Keratinocyte (primary cell): ENCODE measurements around the gene MYO9A. TPM values are rescaled to one million over a fixed set of nuclear protein-coding genes. Genes with fewer than 3 reads are reported as not detected.
"Not testable (repeated sequence)": the region's sequence is repeated elsewhere in the genome, so short reads cannot be mapped to it uniquely, and the experiment has no call there.

Experiments used
- DNase-seq: peaks from one replicate; pipeline ENCODE4 v3.0.0-alpha.2; 2011; ENCODE audit warnings: low read depth, missing footprints, low spot score
- FAIRE-seq: peaks from 2 replicates; lab custom pipeline; 2011; peaks lifted over from hg19 to GRCh38; lab: Jason Lieb, UNC
- H2AFZ ChIP-seq: 2 replicates; pipeline ENCODE4 v1.6.0; 2012; ENCODE audit warnings: low read length, control low read depth, inconsistent platforms; ENCODE audit not compliant: control insufficient read depth
- H3K27ac ChIP-seq: 2 replicates; pipeline ENCODE4 v1.5.1; 2011; ENCODE audit warnings: low read length; ENCODE audit not compliant: control insufficient read depth, insufficient read depth
- H3K27me3 ChIP-seq: 3 replicates; pipeline ENCODE4 v1.6.0; 2011; ENCODE audit warnings: low read length; ENCODE audit not compliant: control insufficient read depth, insufficient read depth; ENCODE audit errors: extremely low read depth
- H3K36me3 ChIP-seq, 2 experiments: 2 replicates in 1 of 2; 3 replicates in 1 of 2; pipeline ENCODE4 v1.5.1; 2011; ENCODE audit warnings: low read length in 2 of 2, mild to moderate bottlenecking in 1 of 2; ENCODE audit not compliant: control insufficient read depth in 2 of 2, insufficient read depth in 2 of 2; ENCODE audit errors: extremely low read depth in 1 of 2
- H3K4me1 ChIP-seq: 3 replicates; pipeline ENCODE4 v1.5.1; 2011; ENCODE audit warnings: low read length; ENCODE audit not compliant: control insufficient read depth, insufficient read depth; ENCODE audit errors: extremely low read depth
- H3K4me2 ChIP-seq: 3 replicates; pipeline ENCODE4 v1.6.0; 2011; ENCODE audit warnings: low read depth, low read length; ENCODE audit not compliant: control insufficient read depth, insufficient read depth; ENCODE audit errors: extremely low read depth
- H3K4me3 ChIP-seq, 3 experiments: fragments of 200-600 bp in 1 of 3; sonication (generic) in 1 of 3; 2 replicates in 2 of 3; 3 replicates in 1 of 3; pipeline ENCODE4 v1.5.1; 2011 to 2016; ENCODE audit warnings: low read length in 3 of 3, mild to moderate bottlenecking in 3 of 3, control low read depth in 2 of 3, inconsistent platforms in 1 of 3, low read depth in 1 of 3, mixed read lengths in 1 of 3, mixed run types in 1 of 3, moderate library complexity in 1 of 3; ENCODE audit not compliant: control insufficient read depth in 2 of 3, insufficient read depth in 2 of 3; ENCODE audit errors: extremely low read depth in 1 of 3
- H3K79me2 ChIP-seq: 2 replicates; pipeline ENCODE4 v1.6.0; 2012; ENCODE audit warnings: low read length; ENCODE audit not compliant: control insufficient read depth, insufficient read depth
- H3K9ac ChIP-seq: 3 replicates; pipeline ENCODE4 v1.6.0; 2011; ENCODE audit warnings: low read length; ENCODE audit not compliant: control insufficient read depth, insufficient read depth; ENCODE audit errors: extremely low read depth
- H3K9me1 ChIP-seq: 3 replicates; pipeline ENCODE4 v1.6.0; 2011; ENCODE audit warnings: low read length; ENCODE audit not compliant: control insufficient read depth, insufficient read depth; ENCODE audit errors: extremely low read depth
- H3K9me3 ChIP-seq: 2 replicates; pipeline ENCODE4 v1.5.1; 2012; ENCODE audit warnings: low read depth, low read length; ENCODE audit not compliant: control insufficient read depth
- H4K20me1 ChIP-seq: 3 replicates; pipeline ENCODE4 v1.6.0; 2011; ENCODE audit warnings: low read length; ENCODE audit not compliant: control insufficient read depth, insufficient read depth; ENCODE audit errors: extremely low read depth
- EZH2 ChIP-seq: IDR thresholded peaks from one replicate; pipeline ENCODE4 v1.6.1; 2012; ENCODE audit warnings: inconsistent platforms, mild to moderate bottlenecking, low read length, moderate library complexity
- dilution Hi-C: fragments of 300-500 bp; cut with MboI; formaldehyde crosslinking; loops from one replicate; pipeline ENCODE4 v1.7.0; 2020; ENCODE audit warnings: low sequenced_read_pairs; ENCODE audit not compliant: extremely low pct_ligation_motif_present
- polyA plus RNA-seq, 5 experiments: library from polyadenylated mRNA; depleted of rRNA in 3 of 5; stranded (reverse) in 3 of 5; stranded (forward) in 1 of 5; unstranded in 1 of 5; fragments of >200 nt; gene quantifications; 1 replicate in 1 of 5; 2 replicates in 3 of 5; 3 replicates in 1 of 5; pipeline versions ENCODE4 v1.2.1 to v1.2.3, GENCODE V29; 2011 to 2012; ENCODE audit warnings: missing spikeins in 2 of 5, low read depth in 1 of 5, low replicate concordance in 1 of 5
- TF ChIP-seq, protein P1 (sequence below), 3 experiments: IDR thresholded peaks in 1 of 3; conservative IDR thresholded peaks in 1 of 3; optimal IDR thresholded peaks in 1 of 3; 2 replicates in 2 of 3; 3 replicates in 1 of 3; pipeline versions ENCODE3 to v1.5.1; 2011; ENCODE audit warnings: low read length in 3 of 3, mild to moderate bottlenecking in 3 of 3, moderate library complexity in 2 of 3, control low read depth in 1 of 3, inconsistent platforms in 1 of 3; ENCODE audit not compliant: insufficient read depth in 2 of 3; ENCODE audit errors: extremely low read depth in 1 of 3

Gene MYO9A
- polyA plus RNA-seq, 1 donor (not counting 4 experiments of a cell fraction or from before 2014, with no cell fraction given): 10.6 TPM

DNA sequence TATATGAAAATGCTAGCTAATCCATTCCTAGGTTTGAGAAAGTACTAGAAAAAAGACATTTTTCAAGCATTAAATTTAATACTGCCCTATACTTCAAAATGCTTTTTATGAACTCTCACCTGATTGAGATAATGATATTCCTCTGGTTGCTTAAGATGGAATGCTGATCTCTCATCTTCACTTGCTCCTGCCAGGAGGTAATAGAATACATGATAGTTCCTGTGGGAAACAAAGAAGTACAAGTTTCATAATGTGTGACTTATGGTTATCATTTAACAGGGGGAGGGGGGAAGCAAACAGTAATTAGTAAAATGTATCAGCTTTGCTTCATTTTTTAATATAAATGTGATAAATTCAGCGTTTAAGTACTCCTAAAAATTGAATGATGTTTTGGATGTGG lies 97.2 kb downstream of the MYO9A start:
- dilution Hi-C loops: no loop called here
- H3K36me3 ChIP-seq: no peaks in the 10 kb centered on the region

DNA sequence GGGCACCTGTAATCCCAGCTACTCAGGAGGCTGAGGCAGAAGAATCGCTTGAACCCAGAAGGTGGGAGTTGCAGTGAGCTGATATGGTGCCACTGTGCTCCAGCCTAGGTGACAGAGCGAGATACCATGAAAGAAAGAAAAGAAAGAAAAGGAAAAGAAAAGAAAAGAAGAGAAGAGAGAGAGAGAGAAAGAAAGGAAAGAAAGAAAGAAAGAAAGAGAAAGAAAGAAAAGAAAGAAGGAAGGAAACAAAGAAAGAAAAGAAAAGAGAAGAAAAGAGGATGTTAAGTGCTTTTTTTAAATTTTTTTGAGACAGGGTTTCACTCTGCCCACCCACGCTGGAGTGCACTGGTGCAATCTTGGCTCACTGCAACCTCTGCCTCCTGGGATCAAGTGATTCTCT lies 103.4 kb downstream of the MYO9A start:
- H3K9me3 ChIP-seq, H3K79me2 ChIP-seq, dilution Hi-C loops, H3K4me3 ChIP-seq, H3K9ac ChIP-seq, H3K36me3 ChIP-seq, DNase-seq, H3K4me2 ChIP-seq, H3K27me3 ChIP-seq, H4K20me1 ChIP-seq, H3K27ac ChIP-seq, H3K4me1 ChIP-seq, H2AFZ ChIP-seq, H3K9me1 ChIP-seq, FAIRE-seq: not testable (repeated sequence)

More for the DNA sequence above, 97.2 kb downstream of the MYO9A start:
- H3K4me2 ChIP-seq: no peak overlapping the region
- H3K9me3 ChIP-seq: no peaks in the 10 kb centered on the region
- H3K4me1 ChIP-seq: no peaks in the 10 kb centered on the region
- H2AFZ ChIP-seq: no peak overlapping the region
- H3K9ac ChIP-seq: no peak overlapping the region
- H3K27ac ChIP-seq: no peak overlapping the region
- no peaks in the 10 kb centered on the region for H4K20me1 ChIP-seq
- no peak overlapping the region for H3K4me3 ChIP-seq
- no peak for TF ChIP-seq EZH2
- TF ChIP-seq, protein P1, sequence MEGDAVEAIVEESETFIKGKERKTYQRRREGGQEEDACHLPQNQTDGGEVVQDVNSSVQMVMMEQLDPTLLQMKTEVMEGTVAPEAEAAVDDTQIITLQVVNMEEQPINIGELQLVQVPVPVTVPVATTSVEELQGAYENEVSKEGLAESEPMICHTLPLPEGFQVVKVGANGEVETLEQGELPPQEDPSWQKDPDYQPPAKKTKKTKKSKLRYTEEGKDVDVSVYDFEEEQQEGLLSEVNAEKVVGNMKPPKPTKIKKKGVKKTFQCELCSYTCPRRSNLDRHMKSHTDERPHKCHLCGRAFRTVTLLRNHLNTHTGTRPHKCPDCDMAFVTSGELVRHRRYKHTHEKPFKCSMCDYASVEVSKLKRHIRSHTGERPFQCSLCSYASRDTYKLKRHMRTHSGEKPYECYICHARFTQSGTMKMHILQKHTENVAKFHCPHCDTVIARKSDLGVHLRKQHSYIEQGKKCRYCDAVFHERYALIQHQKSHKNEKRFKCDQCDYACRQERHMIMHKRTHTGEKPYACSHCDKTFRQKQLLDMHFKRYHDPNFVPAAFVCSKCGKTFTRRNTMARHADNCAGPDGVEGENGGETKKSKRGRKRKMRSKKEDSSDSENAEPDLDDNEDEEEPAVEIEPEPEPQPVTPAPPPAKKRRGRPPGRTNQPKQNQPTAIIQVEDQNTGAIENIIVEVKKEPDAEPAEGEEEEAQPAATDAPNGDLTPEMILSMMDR (optimal IDR thresholded peaks at IDR 0.05 in 1 of 3, IDR thresholded peaks at IDR 0.05 in 1 of 3, conservative IDR thresholded peaks at IDR 0.05 in 1 of 3; ENCODE audit: extremely low read depth in 1 of 3, insufficient read depth in 2 of 3, low read length in 3 of 3): no peak
- no peaks in the 10 kb centered on the region for H3K9me1 ChIP-seq
- FAIRE-seq (no peak), DNase-seq (no peak)
- no peaks in the 10 kb centered on the region for H3K27me3 ChIP-seq
- no peaks in the 10 kb centered on the region for H3K79me2 ChIP-seq

DNA sequence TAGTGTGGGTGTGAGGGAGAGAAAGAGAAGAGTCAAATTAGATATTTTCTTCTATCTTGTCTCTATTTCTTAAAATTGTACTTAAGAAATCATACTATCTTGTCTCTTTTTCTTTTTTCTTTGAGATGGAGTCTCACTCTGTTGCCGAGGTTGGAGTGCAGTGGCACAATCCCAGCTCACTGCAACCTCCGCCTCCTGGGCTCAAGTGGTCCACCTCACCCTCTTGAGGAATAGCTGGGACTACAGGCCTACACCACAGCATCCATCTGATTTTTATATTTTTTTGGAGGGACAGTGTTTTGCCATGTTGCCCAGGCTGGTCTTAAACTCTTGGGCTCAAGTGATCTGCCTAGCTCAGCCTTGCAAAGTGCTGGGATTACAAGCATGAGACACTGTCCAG lies 104.2 kb downstream of the MYO9A start:
- no peaks in the 10 kb centered on the region for H4K20me1 ChIP-seq
- FAIRE-seq (no peak), DNase-seq (no peak)
- no peak overlapping the region for H3K27ac ChIP-seq
- H3K9me3 ChIP-seq: no peaks in the 10 kb centered on the region
- H3K9ac ChIP-seq: no peak overlapping the region
- no peak overlapping the region for H3K4me2 ChIP-seq
- no peak overlapping the region for H2AFZ ChIP-seq
- no peak overlapping the region for H3K4me3 ChIP-seq
- no peak for TF ChIP-seq EZH2
- TF ChIP-seq, protein P1 (optimal IDR thresholded peaks at IDR 0.05 in 1 of 3, IDR thresholded peaks at IDR 0.05 in 1 of 3, conservative IDR thresholded peaks at IDR 0.05 in 1 of 3; ENCODE audit: extremely low read depth in 1 of 3, insufficient read depth in 2 of 3, low read length in 3 of 3): no peak
- no peaks in the 10 kb centered on the region for H3K79me2 ChIP-seq
- dilution Hi-C loops: no loop called here
- H3K36me3 ChIP-seq: peaks cover 0 to 2% of the 10 kb centered on the region in 2 experiments
- H3K9me1 ChIP-seq: no peaks in the 10 kb centered on the region
- H3K4me1 ChIP-seq: no peaks in the 10 kb centered on the region
- no peaks in the 10 kb centered on the region for H3K27me3 ChIP-seq
